NB4 (cell line): ENCODE measurements around the gene RETREG1.

Experiments used
- DNase-seq: peaks from one replicate; pipeline ENCODE4 v3.0.0; 2010; ENCODE audit warnings: low read depth
- H3K4me3 ChIP-seq: one replicate; pipeline ENCODE4 v1.5.1; 2011; ENCODE audit warnings: mild to moderate bottlenecking, low read depth, low read length, moderate library complexity
- MYC ChIP-seq: IDR thresholded peaks from 2 replicates; pipeline ENCODE4 v1.6.1; 2011; ENCODE audit warnings: low read depth, low read length
- POLR2A ChIP-seq: IDR thresholded peaks from 2 replicates; pipeline ENCODE4 v1.6.1; 2011; ENCODE audit warnings: mild to moderate bottlenecking; ENCODE audit not compliant: insufficient read length; ENCODE audit errors: extremely low read depth
- TF ChIP-seq, protein P1 (sequence below): IDR thresholded peaks from 2 replicates; pipeline ENCODE4 v1.6.1; 2011; ENCODE audit warnings: low read depth, low read length
- TF ChIP-seq, protein P2 (sequence below): IDR thresholded peaks from one replicate; pipeline ENCODE4 v1.5.1; 2012; ENCODE audit warnings: low read depth, low read length

The RETREG1 gene

DNA sequence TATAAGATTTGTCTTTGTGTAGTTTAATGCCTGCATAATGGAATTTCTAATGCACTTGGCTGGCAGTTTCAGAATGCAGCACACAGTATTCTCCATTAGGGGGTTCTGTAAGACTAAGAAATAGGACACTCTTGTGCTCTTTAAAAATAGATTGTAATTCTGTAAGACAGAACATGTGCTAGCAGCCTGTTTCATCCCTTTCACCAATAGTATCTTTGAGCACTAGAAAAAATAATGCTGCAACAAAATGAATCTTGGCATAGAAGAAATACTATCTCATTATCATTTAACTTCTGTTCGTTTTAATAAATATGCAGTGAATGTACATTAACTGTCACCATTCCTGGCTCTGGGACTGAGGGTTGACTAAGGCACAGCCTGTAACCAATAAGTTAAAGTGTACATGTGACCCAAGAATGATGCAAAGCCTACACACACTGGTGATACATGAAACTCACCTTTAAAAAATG, 127.4 kb downstream of the RETREG1 start:
- no peak overlapping the region for H3K4me3 ChIP-seq
- TF ChIP-seq, protein P1, sequence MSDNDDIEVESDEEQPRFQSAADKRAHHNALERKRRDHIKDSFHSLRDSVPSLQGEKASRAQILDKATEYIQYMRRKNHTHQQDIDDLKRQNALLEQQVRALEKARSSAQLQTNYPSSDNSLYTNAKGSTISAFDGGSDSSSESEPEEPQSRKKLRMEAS, result peak; percentile 67; the same call in 1 of the 2 replicates
- TF ChIP-seq MYC (peak; percentile 58; the same call in 1 of the 2 replicates), POLR2A (no peak)
- TF ChIP-seq, protein P2, sequence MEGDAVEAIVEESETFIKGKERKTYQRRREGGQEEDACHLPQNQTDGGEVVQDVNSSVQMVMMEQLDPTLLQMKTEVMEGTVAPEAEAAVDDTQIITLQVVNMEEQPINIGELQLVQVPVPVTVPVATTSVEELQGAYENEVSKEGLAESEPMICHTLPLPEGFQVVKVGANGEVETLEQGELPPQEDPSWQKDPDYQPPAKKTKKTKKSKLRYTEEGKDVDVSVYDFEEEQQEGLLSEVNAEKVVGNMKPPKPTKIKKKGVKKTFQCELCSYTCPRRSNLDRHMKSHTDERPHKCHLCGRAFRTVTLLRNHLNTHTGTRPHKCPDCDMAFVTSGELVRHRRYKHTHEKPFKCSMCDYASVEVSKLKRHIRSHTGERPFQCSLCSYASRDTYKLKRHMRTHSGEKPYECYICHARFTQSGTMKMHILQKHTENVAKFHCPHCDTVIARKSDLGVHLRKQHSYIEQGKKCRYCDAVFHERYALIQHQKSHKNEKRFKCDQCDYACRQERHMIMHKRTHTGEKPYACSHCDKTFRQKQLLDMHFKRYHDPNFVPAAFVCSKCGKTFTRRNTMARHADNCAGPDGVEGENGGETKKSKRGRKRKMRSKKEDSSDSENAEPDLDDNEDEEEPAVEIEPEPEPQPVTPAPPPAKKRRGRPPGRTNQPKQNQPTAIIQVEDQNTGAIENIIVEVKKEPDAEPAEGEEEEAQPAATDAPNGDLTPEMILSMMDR, result peak; percentile 51
- peak; percentile 44 for DNase-seq

DNA sequence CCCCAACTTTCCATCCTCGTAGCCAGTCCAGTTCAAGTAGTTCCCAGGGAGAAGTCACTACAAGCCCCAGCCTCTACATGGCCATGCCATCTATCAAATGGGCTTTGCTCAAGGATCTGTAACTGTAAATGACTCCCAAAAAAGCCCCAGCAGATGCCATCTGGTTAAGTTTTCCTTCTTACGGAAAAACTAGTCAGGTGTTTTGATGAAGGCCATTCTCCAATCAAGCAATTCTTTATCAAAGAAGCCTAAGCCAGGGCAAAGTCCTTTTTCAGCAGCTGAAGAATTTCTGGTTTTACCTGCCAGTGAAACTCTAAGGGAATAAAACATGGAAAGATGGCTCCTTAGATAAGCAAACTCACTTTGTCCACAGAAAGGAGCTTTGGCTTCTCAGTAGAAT, 129.3 kb downstream of the RETREG1 start:
- no peak for TF ChIP-seq POLR2A
- TF ChIP-seq, protein P2, result no peak
- no peak for DNase-seq
- no peak overlapping the region for H3K4me3 ChIP-seq

DNA sequence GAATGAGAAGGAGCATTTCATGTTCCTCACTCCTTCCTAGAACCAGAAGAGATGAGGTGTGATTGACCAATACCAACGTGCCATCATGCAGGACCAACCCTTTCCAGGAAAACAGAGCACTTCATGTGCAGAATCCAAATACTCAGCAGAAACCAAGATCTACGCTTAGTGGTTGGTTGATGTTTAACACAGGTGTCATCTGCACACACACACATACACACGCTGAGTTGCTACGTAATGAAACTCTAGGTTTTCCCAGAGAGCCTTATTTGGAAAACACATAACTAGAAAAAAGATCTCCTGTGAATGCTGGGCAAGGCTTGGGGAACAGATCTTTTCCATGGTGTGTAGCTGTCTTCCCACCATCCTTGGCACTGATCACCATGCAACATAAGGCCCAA, 130.1 kb downstream of the RETREG1 start:
- TF ChIP-seq, protein P2, result no peak
- TF ChIP-seq POLR2A (no peak), MYC (no peak)
- TF ChIP-seq, protein P1, result no peak
- no peak for DNase-seq
- H3K4me3 ChIP-seq, result no peak overlapping the region

DNA sequence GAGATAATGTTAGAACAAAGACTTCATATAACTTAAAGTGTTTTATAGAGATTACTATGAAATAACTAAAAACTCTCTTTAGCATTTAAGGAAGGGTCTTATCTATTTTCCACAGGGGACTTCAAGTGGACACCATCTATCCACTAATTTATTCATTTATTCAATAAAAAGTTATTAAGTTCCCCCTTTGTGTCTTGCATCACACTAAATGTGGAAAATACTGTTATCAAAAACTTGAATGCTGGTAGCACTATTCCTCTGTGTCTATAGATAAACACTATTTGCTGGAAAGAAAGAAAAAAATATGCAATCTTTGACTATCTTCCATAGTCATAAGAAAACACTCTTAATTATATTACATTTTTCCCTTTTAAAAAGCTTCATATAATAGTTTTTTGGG, 131.1 kb downstream of the RETREG1 start:
- DNase-seq, result no peak
- H3K4me3 ChIP-seq, result no peak overlapping the region
- TF ChIP-seq POLR2A (no peak), MYC (no peak)
- TF ChIP-seq, protein P2, result no peak
- TF ChIP-seq, protein P1, result no peak

DNA sequence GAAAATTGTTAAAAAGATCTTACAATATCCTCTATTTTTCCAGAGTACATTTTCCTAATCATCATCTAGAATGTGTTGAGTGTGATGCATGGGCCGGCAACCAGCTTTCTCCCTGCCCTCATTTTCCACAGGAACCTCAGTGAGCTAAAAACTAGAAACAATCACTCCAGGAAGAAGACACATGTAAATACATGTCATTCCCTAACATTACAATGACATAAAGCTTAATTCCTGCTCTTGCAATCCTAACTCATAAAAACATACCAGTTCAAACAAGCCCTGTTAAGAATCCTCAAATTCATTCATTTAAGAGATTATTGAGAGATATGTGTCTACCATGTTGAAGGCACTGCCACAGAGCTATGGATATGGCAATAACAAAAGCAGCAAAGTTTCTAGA, 132.7 kb downstream of the RETREG1 start:
- TF ChIP-seq MYC, result no peak
- TF ChIP-seq, protein P2, result no peak
- H3K4me3 ChIP-seq, result no peak overlapping the region
- DNase-seq, result no peak

DNA sequence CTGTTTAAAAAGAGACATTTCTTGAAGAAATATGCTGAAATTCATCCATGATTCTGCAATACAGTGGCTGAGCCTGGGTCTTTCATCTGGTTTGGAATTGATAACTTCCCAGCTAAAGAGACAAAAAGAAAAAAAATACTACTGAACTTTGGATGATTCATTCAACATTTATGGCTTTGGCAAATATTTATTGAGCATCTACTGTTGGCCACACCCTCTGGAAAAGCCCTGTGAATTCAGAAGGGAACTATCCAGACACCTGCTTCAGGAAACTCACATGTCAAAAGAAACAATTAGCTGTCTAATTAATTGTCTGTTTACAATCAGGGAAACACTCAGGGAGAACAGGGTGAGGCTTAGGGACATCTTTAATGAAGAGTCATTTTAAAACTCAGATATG, 133.4 kb downstream of the RETREG1 start:
- TF ChIP-seq, protein P1, result no peak
- TF ChIP-seq, protein P2, result no peak
- no peak for TF ChIP-seq MYC
- TF ChIP-seq POLR2A, result no peak
- DNase-seq, result no peak
- H3K4me3 ChIP-seq, result no peak overlapping the region
